ENCODE data around the gene RAB37.

Gene RAB37

DNA sequence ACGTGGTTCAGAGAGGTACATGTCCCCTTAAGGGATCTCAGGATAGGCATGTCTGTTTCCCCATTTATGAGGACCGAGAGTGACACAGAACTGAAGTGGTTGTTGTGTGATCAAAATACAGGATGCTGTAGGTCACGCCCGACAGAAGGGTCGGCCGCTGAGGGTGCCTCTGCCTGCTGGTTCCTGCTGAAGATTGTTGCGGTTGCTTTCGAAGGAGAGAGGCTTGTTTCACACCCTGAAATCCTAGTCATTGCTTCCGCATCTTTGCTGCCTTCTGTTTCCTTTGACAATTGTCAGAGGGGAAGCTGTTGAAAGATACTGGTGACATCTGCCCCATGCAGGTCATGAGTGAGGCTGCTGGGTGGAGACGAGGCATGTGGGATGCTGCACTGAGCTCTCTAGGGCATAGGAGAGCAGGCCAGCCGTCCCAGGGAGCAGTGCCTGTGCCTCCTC, 42.9 kb downstream of the RAB37 start:
- Histone ChIP-seq H3K27me3 (no peaks in the 10 kb centered on the region), H3K4me3 (ENCODE audit: low read depth, low read length) (no peak overlapping the region), H3K4me1 (no peaks in the 10 kb centered on the region)

DNA sequence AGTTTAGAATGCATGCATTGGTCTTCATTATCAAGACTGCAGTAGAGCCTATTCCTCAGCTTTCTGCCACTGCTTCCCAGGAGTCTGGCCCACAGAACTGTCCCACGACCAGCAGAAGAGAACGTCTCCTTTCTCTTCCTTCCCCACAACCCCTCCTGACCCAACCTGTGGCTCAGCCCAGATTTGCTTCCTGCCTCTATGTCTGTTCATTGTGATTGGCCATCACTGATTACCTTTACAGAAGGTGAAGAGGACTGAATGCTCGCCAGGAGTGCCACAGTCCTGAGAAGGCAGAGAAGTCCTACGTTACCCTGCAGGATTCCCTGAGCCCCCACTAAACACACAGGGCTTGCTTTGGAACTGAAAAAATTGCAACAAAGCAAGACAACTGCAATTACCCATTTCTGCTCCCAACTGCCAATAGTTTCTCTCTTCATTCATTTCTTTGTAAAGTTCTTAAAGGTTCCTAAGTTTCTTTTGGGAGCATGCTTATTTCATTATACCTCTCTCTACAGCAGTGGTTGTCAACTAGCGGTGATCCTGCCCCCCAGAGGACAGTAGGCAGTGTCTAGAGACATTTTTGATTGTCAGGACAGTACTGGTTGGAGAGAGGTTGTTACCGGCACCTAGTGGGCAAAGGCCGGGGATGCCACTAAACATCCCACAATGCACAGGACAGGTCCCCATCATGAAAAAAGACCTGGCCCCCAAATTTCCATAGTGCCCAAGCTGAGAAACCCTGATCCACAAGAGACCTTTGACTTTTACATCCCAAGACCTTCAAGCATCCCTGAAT, 43.6 kb downstream of the RAB37 start:
- TF ChIP-seq, protein P1, sequence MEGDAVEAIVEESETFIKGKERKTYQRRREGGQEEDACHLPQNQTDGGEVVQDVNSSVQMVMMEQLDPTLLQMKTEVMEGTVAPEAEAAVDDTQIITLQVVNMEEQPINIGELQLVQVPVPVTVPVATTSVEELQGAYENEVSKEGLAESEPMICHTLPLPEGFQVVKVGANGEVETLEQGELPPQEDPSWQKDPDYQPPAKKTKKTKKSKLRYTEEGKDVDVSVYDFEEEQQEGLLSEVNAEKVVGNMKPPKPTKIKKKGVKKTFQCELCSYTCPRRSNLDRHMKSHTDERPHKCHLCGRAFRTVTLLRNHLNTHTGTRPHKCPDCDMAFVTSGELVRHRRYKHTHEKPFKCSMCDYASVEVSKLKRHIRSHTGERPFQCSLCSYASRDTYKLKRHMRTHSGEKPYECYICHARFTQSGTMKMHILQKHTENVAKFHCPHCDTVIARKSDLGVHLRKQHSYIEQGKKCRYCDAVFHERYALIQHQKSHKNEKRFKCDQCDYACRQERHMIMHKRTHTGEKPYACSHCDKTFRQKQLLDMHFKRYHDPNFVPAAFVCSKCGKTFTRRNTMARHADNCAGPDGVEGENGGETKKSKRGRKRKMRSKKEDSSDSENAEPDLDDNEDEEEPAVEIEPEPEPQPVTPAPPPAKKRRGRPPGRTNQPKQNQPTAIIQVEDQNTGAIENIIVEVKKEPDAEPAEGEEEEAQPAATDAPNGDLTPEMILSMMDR (IDR thresholded peaks at IDR 0.05; ENCODE audit: low read depth, low read length): peak; percentile 80
- Histone ChIP-seq H3K9me3 (no peaks in the 10 kb centered on the region), H3K4me3 (ENCODE audit: low read depth, low read length) (no peak overlapping the region), H3K27me3 (no peaks in the 10 kb centered on the region), H3K4me1 (no peaks in the 10 kb centered on the region), H3K36me3 (peaks cover 3% of the 10 kb centered on the region; the same call in 1 of the 2 replicates)
- DNase-seq: peak; percentile 61

More for the DNA sequence above, 42.9 kb downstream of the RAB37 start:
- H3K9me3 ChIP-seq: no peaks in the 10 kb centered on the region
- peaks cover 3% of the 10 kb centered on the region; the same call in 1 of the 2 replicates for H3K36me3 ChIP-seq
- TF ChIP-seq, protein P1 (IDR thresholded peaks at IDR 0.05; ENCODE audit: low read depth, low read length): no peak
- DNase-seq: no peak

DNA sequence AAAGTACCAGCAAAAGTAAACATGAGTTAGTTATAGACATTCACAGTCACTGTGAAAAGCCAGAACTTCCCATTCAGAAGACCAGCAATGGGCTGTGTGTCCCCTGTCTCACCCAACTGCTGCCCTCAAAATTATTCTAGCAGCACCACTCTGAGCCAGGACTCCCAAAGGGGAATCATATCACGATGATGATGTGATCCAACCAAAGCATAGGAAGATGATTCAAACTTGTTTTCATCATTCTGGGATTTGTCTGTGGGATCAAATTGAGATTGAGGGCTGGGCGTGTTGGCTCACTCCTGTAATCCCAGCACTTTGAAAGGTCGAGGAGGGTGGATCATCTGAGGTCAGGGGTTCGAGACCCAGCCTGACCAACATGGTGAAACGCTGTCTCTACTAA, 45.5 kb downstream of the RAB37 start:
- TF ChIP-seq, protein P1 (IDR thresholded peaks at IDR 0.05; ENCODE audit: low read depth, low read length): no peak
- no peaks in the 10 kb centered on the region for H3K27me3 ChIP-seq
- no peaks in the 10 kb centered on the region for H3K9me3 ChIP-seq
- no peak for DNase-seq
- no peak overlapping the region for H3K4me3 ChIP-seq (ENCODE audit: low read depth, low read length)
- H3K4me1 ChIP-seq: no peaks in the 10 kb centered on the region
- H3K36me3 ChIP-seq: peaks cover 3% of the 10 kb centered on the region; the same call in 1 of the 2 replicates

DNA sequence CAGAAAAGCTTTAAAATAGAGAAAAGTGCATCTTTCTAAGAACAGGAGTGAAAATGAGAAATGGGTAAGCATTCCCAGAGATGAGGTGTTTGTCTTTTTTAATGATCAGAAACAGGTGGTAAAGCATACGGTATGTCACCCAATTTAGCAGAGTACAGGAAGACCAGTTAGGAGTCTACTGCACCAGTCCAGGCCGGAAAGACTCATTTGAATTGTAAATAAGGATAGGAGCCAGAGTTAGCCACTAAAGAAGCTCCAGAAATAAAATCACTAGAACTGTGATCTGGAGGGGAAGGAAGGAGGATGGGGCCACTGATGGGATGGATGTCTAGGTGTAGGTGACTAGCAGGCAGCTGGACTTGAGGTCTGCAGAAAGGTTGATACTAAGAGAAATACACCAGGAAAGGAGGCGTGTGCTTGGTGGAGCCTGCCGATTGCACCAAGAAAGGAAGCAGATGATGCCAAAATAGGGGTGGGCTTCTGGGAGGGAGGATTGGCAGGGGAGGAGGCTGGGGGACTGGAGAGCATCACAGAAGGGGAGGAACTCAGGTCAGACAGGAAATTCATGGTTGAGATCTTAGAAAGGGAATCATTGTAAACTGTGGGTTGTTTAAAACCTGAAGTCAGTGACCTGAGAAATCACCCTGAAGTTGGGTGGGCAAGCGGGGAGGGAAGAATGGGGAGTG, 47.2 kb downstream of the RAB37 start:
- TF ChIP-seq, protein P1 (IDR thresholded peaks at IDR 0.05; ENCODE audit: low read depth, low read length): no peak
- no peak overlapping the region for H3K4me3 ChIP-seq (ENCODE audit: low read depth, low read length)
- H3K27me3 ChIP-seq: no peaks in the 10 kb centered on the region
- H3K4me1 ChIP-seq: no peaks in the 10 kb centered on the region
- H3K36me3 ChIP-seq: peaks cover 3% of the 10 kb centered on the region; the same call in 1 of the 2 replicates
- no peaks in the 10 kb centered on the region for H3K9me3 ChIP-seq
- DNase-seq: no peak

DNA sequence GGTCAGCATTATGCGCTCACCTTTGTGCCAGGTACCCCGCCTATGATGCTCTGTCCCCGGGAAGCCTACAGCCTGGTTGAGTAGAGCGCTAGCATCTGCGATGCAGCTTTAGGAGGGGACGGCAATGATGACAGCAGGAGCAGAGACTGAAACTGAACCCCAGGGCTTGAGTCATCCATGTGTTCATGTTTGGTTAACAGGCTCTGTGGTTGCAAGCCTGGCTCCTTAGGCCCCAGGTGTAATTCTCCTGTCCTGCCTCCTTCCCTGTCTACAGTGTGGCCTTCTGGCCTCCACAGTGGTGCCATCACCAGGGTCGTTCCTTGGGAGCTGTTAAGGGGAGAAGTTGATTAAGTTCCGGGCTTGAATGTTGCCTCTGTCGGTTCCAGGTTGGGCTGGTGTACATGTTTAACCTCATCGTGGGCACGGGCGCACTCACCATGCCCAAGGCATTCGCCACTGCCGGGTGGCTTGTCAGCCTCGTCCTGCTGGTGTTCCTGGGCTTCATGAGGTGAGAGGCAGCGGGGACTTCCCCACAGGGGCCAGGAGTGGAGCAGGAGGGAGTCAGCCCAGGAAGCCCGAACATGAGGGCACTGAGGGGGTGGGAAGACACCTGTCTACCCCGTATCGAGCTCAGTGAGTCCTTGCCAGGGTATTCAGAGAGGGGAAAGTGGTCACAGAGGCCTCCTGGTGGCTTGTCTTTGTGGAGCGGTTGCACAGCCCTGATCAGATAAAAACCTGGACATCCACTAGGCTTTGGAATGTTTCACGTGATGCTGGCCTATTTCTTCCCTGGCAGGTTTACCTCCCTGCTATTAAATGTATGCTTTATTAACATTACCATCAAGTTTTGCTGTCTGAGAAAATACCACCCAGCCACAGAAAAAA, 48.3 kb downstream of the RAB37 start:
- H3K9me3 ChIP-seq: no peaks in the 10 kb centered on the region
- TF ChIP-seq, protein P1 (IDR thresholded peaks at IDR 0.05; ENCODE audit: low read depth, low read length): peak; percentile 22; the same call in 1 of the 2 replicates
- no peaks in the 10 kb centered on the region for H3K27me3 ChIP-seq
- H3K4me1 ChIP-seq: no peaks in the 10 kb centered on the region
- H3K4me3 ChIP-seq (ENCODE audit: low read depth, low read length): no peak overlapping the region
- DNase-seq: no peak
- H3K36me3 ChIP-seq: peaks cover 3% of the 10 kb centered on the region; the same call in 1 of the 2 replicates

All from BE2C (cell line).